Naive thymus-derived CD4-positive, alpha-beta T cell (primary cell): ENCODE measurements around the gene SH3D19. TPM values are rescaled to one million over a fixed set of nuclear protein-coding genes. Genes with fewer than 3 reads are reported as not detected.

Experiments
- ATAC-seq: fragments of 150-1000 bp; cut with Tn5 transposase; 2 replicates; pipeline ENCODE4 v1.10.0; 2021; ENCODE audit warnings: mild to moderate bottlenecking, moderate library complexity
- CTCF ChIA-PET: fragments of 350-600 bp; sonication (Branson Sonifier 250); formaldehyde crosslinking; loops from one replicate; lab custom pipeline; 2021; ENCODE audit warnings: antibody characterized with exemption; lab: Charles Lee
- POLR2A ChIA-PET: fragments of 350-600 bp; sonication (Branson Sonifier 250); formaldehyde crosslinking; loops from one replicate; lab custom pipeline; 2021; ENCODE audit warnings: antibody characterized with exemption, inconsistent platforms; lab: Charles Lee
- DNase-seq, 9 donors: peaks; one replicate each; pipeline versions ENCODE4 v3.0.0 to v3.0.0-alpha.2; 2020 to 2022; ENCODE audit warnings: mixed read lengths in 1 of 9
- H3K27ac ChIP-seq: one replicate; pipeline ENCODE4 v1.7.0; 2013; ENCODE audit warnings: mild to moderate bottlenecking, low read depth, low read length, moderate library complexity
- H3K27me3 ChIP-seq, 2 donors: one replicate each; pipeline ENCODE4 v1.7.0; 2013; ENCODE audit warnings: low read length in 2 of 2, mild to moderate bottlenecking in 2 of 2, moderate library complexity in 2 of 2; ENCODE audit not compliant: control insufficient read depth in 2 of 2, insufficient read depth in 2 of 2
- H3K36me3 ChIP-seq, 3 experiments: 1 replicate in 2 of 3; 2 replicates in 1 of 3; pipeline ENCODE4 v1.7.0; 2013; ENCODE audit warnings: low read length in 3 of 3, mild to moderate bottlenecking in 3 of 3, moderate library complexity in 1 of 3; ENCODE audit not compliant: insufficient read depth in 3 of 3, control insufficient read depth in 2 of 3
- H3K4me1 ChIP-seq, 2 donors: one replicate each; pipeline ENCODE4 v1.7.0; 2013; ENCODE audit warnings: low read length in 2 of 2, mild to moderate bottlenecking in 2 of 2, moderate library complexity in 1 of 2; ENCODE audit not compliant: control insufficient read depth in 2 of 2, insufficient read depth in 2 of 2
- H3K4me3 ChIP-seq: 2 replicates; pipeline ENCODE4 v1.7.0; 2013; ENCODE audit warnings: mild to moderate bottlenecking, low read length
- H3K9me3 ChIP-seq, 3 experiments: 1 replicate in 2 of 3; 2 replicates in 1 of 3; pipeline ENCODE4 v1.7.0; 2013; ENCODE audit warnings: low read length in 3 of 3; ENCODE audit not compliant: control insufficient read depth in 2 of 3
- H3K27ac Mint-ChIP-seq, 9 donors: one replicate each; pipeline ENCODE4 v1.8.0; 2020 to 2022; ENCODE audit warnings: mixed read lengths in 9 of 9, mild to moderate bottlenecking in 8 of 9, moderate library complexity in 5 of 9, inconsistent platforms in 2 of 9
- H3K27me3 Mint-ChIP-seq, 5 donors: one replicate each; pipeline ENCODE4 v1.8.0; 2021 to 2022; ENCODE audit warnings: mixed read lengths in 5 of 5, mild to moderate bottlenecking in 1 of 5
- H3K36me3 Mint-ChIP-seq, 5 donors: one replicate each; pipeline ENCODE4 v1.8.0; 2020 to 2022; ENCODE audit warnings: mixed read lengths in 5 of 5, mild to moderate bottlenecking in 3 of 5, inconsistent platforms in 1 of 5
- H3K4me1 Mint-ChIP-seq, 7 donors: one replicate each; pipeline ENCODE4 v1.8.0; 2020 to 2022; ENCODE audit warnings: mixed read lengths in 7 of 7, mild to moderate bottlenecking in 3 of 7, inconsistent platforms in 1 of 7
- H3K4me3 Mint-ChIP-seq, 10 donors: one replicate each; pipeline ENCODE4 v1.8.0; 2020 to 2022; ENCODE audit warnings: mild to moderate bottlenecking in 10 of 10, mixed read lengths in 10 of 10, moderate library complexity in 6 of 10, inconsistent platforms in 2 of 10
- H3K9me3 Mint-ChIP-seq, 11 donors: one replicate each; pipeline ENCODE4 v1.8.0; 2020 to 2022; ENCODE audit warnings: mixed read lengths in 11 of 11, mild to moderate bottlenecking in 4 of 11, inconsistent platforms in 1 of 11, moderate library complexity in 1 of 11
- intact Hi-C, 2 donors: fragments of 100-400 bp; cut with micrococcal nuclease; formaldehyde crosslinking; loops; one replicate each; pipeline ENCODE4 v1.15.1; 2023
- polyA plus RNA-seq, 2 donors: library from polyadenylated mRNA; unstranded; fragments of 300-500 nt; fragmentation: Illumina TruSeq; gene quantifications; one replicate each; pipeline ENCODE4 v1.2.3, GENCODE V29; 2021
- total RNA-seq, 6 experiments: library from RNA in 5 of 6; stranded (reverse) in 5 of 6; gene quantifications; 1 replicate in 5 of 6; 2 replicates in 1 of 6; pipeline ENCODE4 v1.2.3 and lab custom pipeline; 2021 to 2026

SH3D19 gene
- total and polyA plus RNA-seq, 7 experiments from 2014 or later = 0.66 to 1.8 (median 1.0) TPM; not detected in 2

DNA sequence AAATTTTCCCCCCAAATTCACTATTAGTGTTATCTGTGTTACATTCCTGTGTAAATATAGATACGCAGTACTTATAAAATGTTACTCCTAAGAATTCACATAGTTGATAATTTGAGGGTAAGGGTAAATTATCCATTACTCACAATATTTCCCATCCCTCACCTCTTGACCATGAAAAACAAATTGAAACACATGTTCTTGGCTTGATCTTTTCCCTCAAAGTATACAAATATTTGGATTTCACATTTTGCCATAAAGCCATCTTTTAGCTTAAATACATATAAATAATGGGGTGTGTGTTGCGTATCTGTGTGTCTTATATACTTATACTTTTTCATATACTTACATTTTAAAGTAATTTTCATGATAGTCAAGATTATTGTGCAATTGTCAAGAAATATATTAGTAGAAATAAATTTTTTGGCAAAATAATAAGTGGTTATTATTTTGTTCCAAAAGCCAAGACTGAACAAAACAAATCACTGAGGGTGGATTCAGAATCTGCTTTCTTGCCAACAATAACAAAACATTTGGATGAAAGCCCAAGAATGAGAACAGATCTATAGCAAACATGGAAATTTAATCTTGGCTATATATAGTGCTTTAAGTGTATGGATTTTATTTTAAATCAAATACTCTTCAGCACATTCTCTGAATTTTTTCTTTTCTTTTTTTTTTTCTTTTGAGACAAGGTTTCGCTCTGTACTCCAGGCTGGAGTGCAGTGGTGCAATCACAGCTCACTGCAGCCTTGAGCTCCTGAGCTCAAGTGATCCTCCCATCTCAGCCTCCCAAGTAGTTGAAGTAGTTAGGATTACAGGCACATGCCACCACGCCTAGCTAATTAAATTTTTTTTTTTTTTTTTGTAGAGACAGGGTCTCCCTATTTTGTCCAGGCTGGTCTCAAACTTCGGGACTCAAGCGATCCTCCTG, 97.0 kb downstream of the SH3D19 start:
- no peak for ATAC-seq
- POLR2A ChIA-PET = no interaction called here
- Mint-ChIP-seq H3K27me3 (peaks cover 21 to 46% (median 28%) of the 10 kb centered on the region in 5 donors), H3K4me1 (no peaks in the 10 kb centered on the region), H3K27ac (no peak overlapping the region), H3K9me3 (peaks cover 0 to 2% (median 0%) of the 10 kb centered on the region in 11 donors), H3K36me3 (no peaks in the 10 kb centered on the region), H3K4me3 (no peak overlapping the region)
- Histone ChIP-seq H3K9me3 (no peaks in the 10 kb centered on the region), H3K27me3 (no peaks in the 10 kb centered on the region), H3K27ac (no peak overlapping the region), H3K4me1 (no peaks in the 10 kb centered on the region), H3K36me3 (no peaks in the 10 kb centered on the region), H3K4me3 (no peak overlapping the region)
- DNase-seq = no peak
- intact Hi-C loops = no loop called here
- CTCF ChIA-PET = interaction anchor here (0.7 kb wide), 1 partner anchor 1963 kb away, joined by 3 read pairs; no protein-coding TSS in a partner anchor

DNA sequence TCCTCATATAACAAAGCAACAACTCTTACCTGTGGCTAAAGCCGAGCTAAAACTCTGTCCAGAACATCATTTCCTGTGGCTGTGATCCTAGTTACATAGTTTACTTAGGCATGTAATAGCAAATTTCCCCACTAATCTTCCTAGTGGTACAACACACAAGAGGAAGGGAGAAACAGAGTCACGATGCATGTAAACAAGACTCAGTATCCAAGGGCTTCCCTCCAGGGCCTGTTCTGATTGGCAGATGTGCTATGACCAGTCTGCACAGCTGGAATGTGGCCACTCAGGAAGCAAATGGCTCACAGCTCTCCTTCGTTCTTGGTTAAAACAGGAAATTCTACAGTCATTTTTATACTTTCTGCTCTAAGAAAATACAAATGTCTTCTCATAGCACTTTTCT, 97.7 kb downstream of the SH3D19 start:
- Mint-ChIP-seq H3K27me3 (peaks cover 25 to 51% (median 35%) of the 10 kb centered on the region in 5 donors), H3K4me3 (no peak overlapping the region), H3K4me1 (no peaks in the 10 kb centered on the region), H3K9me3 (peaks cover 0 to 2% (median 0%) of the 10 kb centered on the region in 11 donors), H3K27ac (no peak overlapping the region), H3K36me3 (no peaks in the 10 kb centered on the region)
- no peaks in the 10 kb centered on the region for H3K27me3 ChIP-seq
- H3K4me3 ChIP-seq = no peak overlapping the region
- DNase-seq (no peak), ATAC-seq (no peak)
- ChIA-PET POLR2A (no interaction called here), CTCF (no interaction called here)
- no peak overlapping the region for H3K27ac ChIP-seq
- H3K36me3 ChIP-seq = no peaks in the 10 kb centered on the region
- no peaks in the 10 kb centered on the region for H3K9me3 ChIP-seq
- intact Hi-C loops = no loop called here
- H3K4me1 ChIP-seq = no peaks in the 10 kb centered on the region

DNA sequence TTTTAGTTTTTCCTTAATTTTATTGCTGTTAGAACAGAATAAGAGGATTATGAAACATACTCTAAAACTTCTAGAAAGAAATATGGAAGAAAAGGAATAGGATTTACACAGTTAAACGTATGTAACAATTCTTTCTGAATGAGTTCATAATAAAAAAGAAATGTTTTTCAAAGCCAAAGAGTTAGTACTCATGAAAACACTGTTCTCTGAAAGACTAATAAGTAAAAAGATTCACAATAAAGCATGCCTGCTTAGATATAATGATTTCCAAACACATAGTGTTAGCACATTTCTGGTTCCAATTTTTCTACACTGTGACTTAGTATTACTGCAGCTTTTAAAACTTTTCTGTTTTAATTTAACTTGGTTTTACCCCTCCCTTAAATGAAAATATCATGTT, 98.2 kb downstream of the SH3D19 start:
- no peaks in the 10 kb centered on the region for H3K4me1 Mint-ChIP-seq
- H3K9me3 Mint-ChIP-seq = peaks cover 0 to 2% (median 0%) of the 10 kb centered on the region in 11 donors
- Histone ChIP-seq H3K27ac (no peak overlapping the region), H3K4me3 (no peak overlapping the region), H3K4me1 (no peaks in the 10 kb centered on the region), H3K27me3 (no peaks in the 10 kb centered on the region), H3K36me3 (no peaks in the 10 kb centered on the region), H3K9me3 (no peaks in the 10 kb centered on the region)
- no peaks in the 10 kb centered on the region for H3K36me3 Mint-ChIP-seq
- ChIA-PET POLR2A (no interaction called here), CTCF (no interaction called here)
- DNase-seq (no peak), ATAC-seq (no peak)
- intact Hi-C loops = no loop called here
- H3K27ac Mint-ChIP-seq = no peak overlapping the region
- H3K4me3 Mint-ChIP-seq = no peak overlapping the region
- peaks cover 25 to 46% (median 39%) of the 10 kb centered on the region in 5 donors for H3K27me3 Mint-ChIP-seq

DNA sequence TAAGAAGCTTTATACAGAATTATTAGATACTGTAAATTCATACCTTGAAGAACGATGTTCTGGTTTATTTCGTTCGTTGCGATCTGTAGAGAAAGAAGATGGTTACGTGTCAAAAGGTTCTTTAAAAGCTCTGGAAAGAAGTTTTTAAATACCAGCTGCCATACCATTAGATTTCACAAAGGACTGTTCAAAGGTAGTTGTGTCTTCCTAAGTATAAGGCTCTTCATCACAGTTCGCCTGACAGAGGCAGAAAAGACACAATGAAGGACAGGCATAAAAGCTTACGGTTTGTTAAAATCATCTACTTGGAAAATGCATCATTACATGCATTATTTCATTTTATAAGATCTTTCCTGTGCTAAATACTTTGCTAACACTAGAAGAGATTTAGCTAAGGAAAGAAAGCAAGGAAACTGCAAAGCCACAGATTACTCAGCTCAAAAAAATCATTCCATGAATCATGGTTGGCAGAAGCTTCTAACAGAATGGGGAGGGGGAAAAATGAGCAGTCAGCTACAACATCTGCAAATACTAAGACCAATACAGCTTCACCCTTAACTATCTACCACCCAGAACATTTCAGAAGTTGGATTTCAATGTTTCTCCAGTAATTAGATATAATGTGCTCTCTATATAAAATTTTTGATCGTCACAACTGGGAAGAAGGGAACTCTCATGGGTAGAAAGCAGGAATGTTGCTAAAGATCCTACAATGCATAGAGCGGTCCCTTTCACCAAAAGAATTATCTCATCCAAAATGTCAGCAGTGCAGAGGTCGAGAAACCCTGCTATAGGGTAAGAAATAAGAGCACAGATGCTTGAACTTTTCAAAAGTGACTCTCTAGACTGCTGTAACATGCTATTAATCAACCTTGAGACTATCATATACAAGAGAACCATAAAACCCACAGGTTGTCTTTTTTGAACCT, 99.1 kb downstream of the SH3D19 start:
- no peaks in the 10 kb centered on the region for H3K4me1 ChIP-seq
- no peaks in the 10 kb centered on the region for H3K36me3 Mint-ChIP-seq
- no peaks in the 10 kb centered on the region for H3K4me1 Mint-ChIP-seq
- POLR2A ChIA-PET = no interaction called here
- H3K27ac ChIP-seq = no peak overlapping the region
- no peaks in the 10 kb centered on the region for H3K27me3 ChIP-seq
- peaks cover 28 to 51% (median 42%) of the 10 kb centered on the region in 5 donors for H3K27me3 Mint-ChIP-seq
- no peak overlapping the region for H3K4me3 ChIP-seq
- H3K36me3 ChIP-seq = no peaks in the 10 kb centered on the region
- CTCF ChIA-PET = no interaction called here
- no peak overlapping the region for H3K4me3 Mint-ChIP-seq
- H3K9me3 Mint-ChIP-seq = peaks cover 0 to 2% (median 0%) of the 10 kb centered on the region in 11 donors
- H3K27ac Mint-ChIP-seq = no peak overlapping the region
- DNase-seq (no peak), ATAC-seq (no peak)
- no peaks in the 10 kb centered on the region for H3K9me3 ChIP-seq
- intact Hi-C loops = no loop called here

DNA sequence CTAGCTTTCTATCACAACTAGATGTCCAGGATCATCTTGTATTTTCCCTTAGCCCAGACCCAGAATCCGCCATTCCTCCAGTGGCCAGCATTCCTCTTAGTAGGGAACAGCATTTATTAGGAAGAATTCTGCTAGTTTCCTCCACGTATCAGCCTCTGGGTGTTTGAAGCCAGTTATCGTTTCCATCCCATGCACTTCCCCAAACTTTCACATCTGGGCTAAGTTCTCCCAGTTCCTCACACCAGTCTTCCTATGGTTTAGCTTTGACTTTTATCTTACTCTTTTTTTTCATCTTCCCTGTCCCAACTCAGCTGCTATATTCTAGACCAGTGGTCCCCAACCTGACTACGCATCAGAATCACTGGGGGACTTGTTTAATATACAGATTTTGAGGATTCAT, 101.9 kb downstream of the SH3D19 start:
- no peaks in the 10 kb centered on the region for H3K27me3 ChIP-seq
- H3K27ac ChIP-seq = no peak overlapping the region
- CTCF ChIA-PET = no interaction called here
- Mint-ChIP-seq H3K9me3 (peaks cover 0 to 2% (median 0%) of the 10 kb centered on the region in 11 donors), H3K36me3 (no peaks in the 10 kb centered on the region), H3K4me3 (no peak overlapping the region), H3K27ac (no peak overlapping the region), H3K4me1 (peaks cover 0 to 10% (median 0%) of the 10 kb centered on the region in 7 donors), H3K27me3 (peaks cover 39 to 66% (median 48%) of the 10 kb centered on the region in 5 donors)
- POLR2A ChIA-PET = interaction anchor here (0.7 kb wide), 1 partner anchor 8 kb away, joined by 4 read pairs; no protein-coding TSS in a partner anchor
- intact Hi-C loops = no loop called here
- no peak for DNase-seq
- no peaks in the 10 kb centered on the region for H3K4me1 ChIP-seq
- no peak overlapping the region for H3K4me3 ChIP-seq
- no peaks in the 10 kb centered on the region for H3K36me3 ChIP-seq
- no peak for ATAC-seq
- no peaks in the 10 kb centered on the region for H3K9me3 ChIP-seq

DNA sequence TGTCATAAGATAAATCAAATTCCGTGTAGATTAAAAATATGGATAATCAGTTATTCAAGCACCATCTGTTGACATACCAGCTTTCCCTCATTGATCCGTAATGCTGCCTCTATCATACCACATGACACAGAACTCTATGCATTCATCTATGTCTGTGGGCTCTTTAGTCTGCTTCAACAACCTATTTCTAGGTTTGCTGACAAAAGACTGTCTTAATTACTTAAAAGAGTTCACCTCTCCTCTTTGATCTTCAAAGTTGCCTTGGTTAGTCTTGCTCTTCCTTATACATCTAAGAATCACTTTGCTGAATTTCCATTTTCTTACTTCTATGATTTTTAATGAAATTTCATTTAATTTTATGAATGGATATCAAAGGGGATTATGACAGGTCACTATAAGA, 105.5 kb downstream of the SH3D19 start:
- peaks cover 33 to 68% (median 48%) of the 10 kb centered on the region in 5 donors for H3K27me3 Mint-ChIP-seq
- ChIA-PET CTCF (interaction anchor here (0.5 kb wide), 1 partner anchor 1711 kb away, joined by 3 read pairs; no protein-coding TSS in a partner anchor), POLR2A (no interaction called here)
- no peaks in the 10 kb centered on the region for H3K4me1 ChIP-seq
- H3K36me3 Mint-ChIP-seq = no peaks in the 10 kb centered on the region
- no peak overlapping the region for H3K4me3 ChIP-seq
- H3K4me3 Mint-ChIP-seq = no peak overlapping the region
- no peaks in the 10 kb centered on the region for H3K36me3 ChIP-seq
- peaks cover 0 to 10% (median 0%) of the 10 kb centered on the region in 7 donors for H3K4me1 Mint-ChIP-seq
- DNase-seq (peak in 3 of 9 donors; percentile 5 to 14 (median 13)), ATAC-seq (peak; percentile 29)
- peaks cover 0 to 6% (median 2%) of the 10 kb centered on the region in 11 donors for H3K9me3 Mint-ChIP-seq
- no peaks in the 10 kb centered on the region for H3K27me3 ChIP-seq
- intact Hi-C loops = no loop called here
- H3K27ac ChIP-seq = no peak overlapping the region
- no peak overlapping the region for H3K27ac Mint-ChIP-seq
- H3K9me3 ChIP-seq = no peaks in the 10 kb centered on the region
